NCI-H345 (cell line): Measurements from ENCODE around the gene KDM5B.
A peak's percentile ranks its signal among the peaks of the same experiment; 100 is the strongest.

Experiments
- DNase-seq: peaks from one replicate; lab custom pipeline; 2025; lab: John Stamatoyannopoulos, UW

The KDM5B gene

DNA sequence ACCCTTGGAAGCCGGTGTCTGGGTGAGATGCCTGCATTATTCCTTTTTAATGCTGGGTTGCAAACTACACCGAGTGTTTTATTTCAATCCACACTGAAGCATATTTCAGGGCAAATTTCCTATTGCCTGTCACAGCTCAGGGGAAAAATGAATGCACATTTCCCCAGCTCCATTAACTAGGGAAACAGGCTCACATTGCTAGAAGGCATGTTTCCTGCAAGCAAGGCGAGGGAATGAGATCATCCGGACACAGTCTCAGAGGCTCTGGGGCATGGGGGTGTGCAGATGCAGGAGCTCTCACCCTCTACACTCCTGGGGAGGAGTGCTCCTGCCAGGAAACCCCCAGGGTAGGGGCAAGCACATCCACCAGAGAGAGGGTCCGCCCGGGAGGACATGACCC is 122.6 kb downstream of the KDM5B start:
- DNase-seq, result no peak

DNA sequence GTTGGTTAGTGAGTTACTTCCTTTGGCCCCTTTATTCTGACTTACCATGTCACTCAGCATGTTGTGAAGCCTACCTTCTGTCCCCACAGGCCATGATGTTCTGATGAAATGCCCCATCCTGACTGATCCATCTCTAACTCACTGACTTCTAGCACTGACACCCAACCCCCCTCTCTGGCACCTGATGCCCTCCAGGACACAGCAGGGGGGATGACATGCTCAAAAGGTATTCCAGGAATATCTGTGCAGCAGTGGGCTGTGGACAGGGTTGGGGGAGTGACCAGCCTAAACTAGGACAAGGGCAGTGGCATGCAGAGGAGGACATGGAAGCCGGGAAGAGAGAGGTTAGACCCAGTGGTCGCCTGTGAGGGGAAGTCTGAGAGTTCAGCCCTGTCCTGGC is 123.5 kb downstream of the KDM5B start:
- DNase-seq, result peak; percentile 28

DNA sequence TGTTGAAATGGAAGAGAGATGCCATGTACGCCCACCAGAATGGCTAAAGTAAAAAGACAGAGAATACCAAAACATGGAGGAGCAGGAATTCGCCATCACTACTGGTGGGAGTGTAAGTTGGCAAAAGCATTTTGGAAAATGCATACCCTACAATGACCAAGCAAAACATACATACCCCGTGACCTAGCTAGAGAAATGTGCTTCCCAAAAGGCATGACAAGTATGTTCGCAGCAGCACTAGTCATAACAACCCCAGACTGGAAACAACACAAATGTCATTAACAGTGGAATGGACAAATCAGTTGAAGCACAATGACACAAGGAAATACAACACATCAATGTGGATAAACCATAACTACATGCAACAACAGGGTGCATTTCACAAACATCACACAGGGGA is 125.2 kb downstream of the KDM5B start:
- DNase-seq, result no peak

DNA sequence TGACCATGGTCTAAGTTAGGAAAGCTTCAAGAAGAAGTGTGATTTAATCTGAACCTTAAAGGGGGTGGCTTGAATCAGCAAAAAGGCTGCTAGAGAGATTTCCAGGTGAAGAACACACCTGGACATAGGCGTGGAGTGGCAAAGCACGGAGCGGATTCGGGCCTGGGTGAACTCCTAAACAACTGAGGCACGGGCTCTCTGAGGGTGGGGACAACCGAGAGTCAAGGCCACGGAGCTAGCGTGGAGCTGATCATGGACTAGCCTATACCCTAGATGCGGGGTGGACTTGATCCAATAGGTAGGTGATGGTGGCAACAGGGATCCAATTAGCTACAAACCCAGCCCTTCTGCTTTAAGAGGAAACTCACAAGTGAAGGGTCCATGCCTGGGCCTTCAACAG is 125.7 kb downstream of the KDM5B start:
- DNase-seq, result no peak

DNA sequence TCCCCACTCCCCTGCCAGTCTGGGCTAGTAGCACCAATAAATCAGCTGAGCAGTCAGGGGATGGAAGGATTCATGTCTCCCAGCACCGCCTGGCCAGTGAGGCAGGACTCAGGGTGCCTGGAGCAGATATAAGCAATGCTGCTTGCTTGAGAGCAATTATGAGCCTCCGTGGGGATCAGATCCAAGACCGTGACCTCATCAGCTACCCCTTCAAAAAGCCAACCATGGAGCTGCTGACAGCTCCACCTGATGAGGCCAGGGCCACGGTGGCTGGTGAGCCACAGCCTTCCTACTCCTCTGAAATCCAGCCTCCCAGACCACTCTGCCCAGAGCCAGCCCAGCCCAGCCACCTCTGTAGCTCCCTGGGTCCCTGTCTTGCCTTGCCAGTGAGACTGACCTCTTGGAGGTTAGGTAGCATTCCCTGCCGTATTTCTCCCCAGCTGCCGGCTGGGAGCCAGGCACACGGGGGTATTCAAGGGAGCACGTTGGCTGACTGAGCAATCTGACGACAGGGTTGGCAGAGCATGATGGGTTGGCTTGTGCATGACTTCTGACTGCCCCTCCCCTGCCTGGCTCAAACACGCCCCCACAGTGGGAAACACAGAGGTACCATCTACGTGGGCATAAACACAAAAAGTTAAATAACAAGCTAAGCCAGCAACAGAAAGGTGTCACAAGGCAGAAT is 126.3 kb downstream of the KDM5B start:
- DNase-seq, result no peak

DNA sequence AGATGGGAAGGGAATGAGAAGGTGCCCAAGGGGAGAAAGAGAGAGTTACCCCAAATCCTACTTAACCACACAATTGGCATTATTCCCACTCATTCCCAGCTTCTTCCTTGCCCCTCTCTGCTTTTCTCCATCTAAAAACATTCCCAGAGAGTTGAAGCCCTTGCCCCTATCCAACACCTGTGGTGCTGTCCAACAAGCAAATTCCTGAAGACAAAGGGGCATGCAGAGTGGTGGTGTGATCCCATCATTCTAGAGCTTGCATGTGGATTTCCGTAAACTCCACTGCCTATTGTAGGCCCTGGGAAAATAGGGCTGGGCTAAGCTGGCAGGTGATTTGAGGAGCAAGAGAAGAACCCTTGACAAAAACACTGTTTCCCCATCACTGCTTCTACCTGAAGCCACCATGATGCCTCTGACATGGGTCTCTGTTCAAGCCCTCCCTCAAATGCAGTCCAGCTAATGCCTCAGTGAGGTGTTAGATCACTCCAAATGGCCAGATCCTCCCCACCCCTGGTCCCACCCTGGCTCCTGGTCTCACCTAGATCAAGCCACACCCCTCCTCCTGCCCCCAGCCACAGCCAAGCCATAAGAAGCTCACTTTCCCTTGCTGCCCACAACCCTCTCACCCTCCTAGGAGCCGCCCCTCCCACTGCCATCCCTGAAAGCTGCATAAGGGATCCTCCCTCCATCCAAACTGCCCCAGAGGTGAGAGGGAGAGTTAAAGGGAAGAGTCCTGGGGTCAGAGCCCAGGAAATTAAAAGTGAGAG is 127.5 kb downstream of the KDM5B start:
- DNase-seq, result no peak

DNA sequence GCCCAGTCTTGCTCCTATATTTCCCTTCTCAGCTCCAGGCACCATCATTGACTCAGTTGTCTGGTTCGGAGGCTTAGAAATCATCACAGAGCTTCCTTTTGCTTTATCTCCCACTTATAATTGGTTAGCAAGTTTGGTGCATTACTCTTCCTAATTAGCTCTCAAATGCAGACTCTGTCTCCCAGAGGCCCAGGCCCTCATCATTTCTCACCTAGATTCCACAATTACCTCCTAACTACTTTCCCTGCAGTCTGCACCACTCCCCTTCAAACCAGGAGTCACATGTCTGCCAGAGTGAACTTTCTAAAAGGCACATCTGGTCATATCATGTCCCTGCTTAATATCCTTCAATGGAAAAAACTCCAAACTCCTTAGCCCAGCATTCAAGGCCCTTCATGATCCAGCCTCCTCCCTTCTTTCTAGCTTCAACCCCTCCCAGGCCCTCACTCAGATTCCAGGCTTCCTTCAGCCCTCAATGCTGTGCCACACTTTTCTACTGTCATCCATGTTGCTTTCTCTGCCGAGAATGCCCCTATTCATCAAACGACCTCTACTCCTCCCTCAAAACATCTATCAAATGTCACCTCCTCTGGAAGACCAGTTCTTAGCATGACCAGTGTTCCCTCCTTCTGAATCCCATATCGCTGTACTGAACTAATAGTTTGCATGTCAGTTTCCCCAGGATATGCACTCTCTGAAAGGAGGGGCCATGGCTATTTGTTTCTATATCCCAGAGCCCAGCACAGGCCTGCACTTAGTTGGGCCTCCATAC is 128.6 kb downstream of the KDM5B start:
- DNase-seq, result no peak

DNA sequence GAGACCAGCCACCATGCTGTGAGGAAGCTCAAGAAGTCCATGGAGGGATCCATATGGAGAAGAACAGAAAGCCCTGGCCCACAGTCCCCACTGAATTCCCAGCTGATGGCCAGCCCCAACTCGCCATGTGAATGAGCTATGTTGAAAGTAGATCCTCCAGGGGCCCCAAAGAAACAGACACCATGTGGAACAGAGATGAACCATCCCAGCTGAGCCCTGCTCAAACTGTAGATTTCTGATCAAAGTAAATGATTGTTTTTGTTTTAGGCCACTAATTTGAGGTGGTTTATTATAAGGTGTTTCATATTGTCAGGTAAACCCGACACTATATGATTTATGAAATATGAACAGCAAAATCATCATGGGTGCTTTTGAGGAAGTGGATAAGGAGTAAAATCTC is 130.8 kb downstream of the KDM5B start:
- DNase-seq, result no peak
